GM12892 (cell line): Measurements from ENCODE around the gene MUC3A.

ENCODE experiments used
- POLR2A ChIP-seq: IDR thresholded peaks from 2 replicates; pipeline ENCODE4 v1.6.1; 2011; ENCODE audit warnings: low read depth, low read length, control low read depth
- POLR2AphosphoS5 ChIP-seq: IDR thresholded peaks from 2 replicates; pipeline ENCODE4 v1.6.1; 2011; ENCODE audit warnings: low read depth, low read length, control low read depth
- TAF1 ChIP-seq: IDR thresholded peaks from 2 replicates; pipeline ENCODE4 v1.6.1; 2011; ENCODE audit warnings: low read depth, mild to moderate bottlenecking, control low read depth, low read length, borderline replicate concordance

DNA sequence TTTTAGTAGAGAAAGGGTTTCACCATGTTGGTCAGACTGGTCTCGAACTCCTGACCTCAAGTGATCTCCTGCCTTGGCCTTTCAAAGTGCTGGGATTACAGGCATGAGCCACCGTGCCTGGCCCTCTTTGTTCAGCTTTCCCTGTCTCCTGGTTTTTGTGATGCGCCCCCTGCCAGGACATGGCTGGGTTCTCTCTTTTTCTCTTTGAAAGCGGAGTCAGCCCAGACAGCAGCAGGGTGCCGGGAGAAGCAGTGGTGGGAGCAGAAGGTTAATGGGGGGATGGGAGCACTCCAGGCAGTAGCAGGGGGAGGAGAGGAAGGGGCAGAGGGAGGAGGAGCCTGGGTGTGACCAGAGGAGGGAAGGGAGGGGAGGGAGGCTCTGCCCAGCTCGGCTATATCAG is 1.8 kb downstream of the MUC3A start:
- TF ChIP-seq POLR2A, result no peak
- no peak for TF ChIP-seq POLR2AphosphoS5
- no peak for TF ChIP-seq TAF1
